Upper lobe of right lung (tissue), 1 donor: ENCODE results near the gene PPIL1. TPM values are rescaled to one million over a fixed set of nuclear protein-coding genes. Genes with fewer than 3 reads are reported as not detected.

Experiments used
- ATAC-seq: fragments of 200-7000 bp; cut with Tn5 transposase; one replicate; pipeline ENCODE4 v1.9.1; 2020; ENCODE audit warnings: mild to moderate bottlenecking, moderate library complexity
- DNase-seq: peaks from one replicate; pipeline ENCODE4 v3.0.0-alpha.2; 2020
- H3K27ac ChIP-seq: fragments of 200-600 bp; one replicate; pipeline ENCODE4 v1.8.0; 2022
- H3K27me3 ChIP-seq: fragments of 200-600 bp; one replicate; pipeline ENCODE4 v1.8.0; 2022; ENCODE audit warnings: mild to moderate bottlenecking
- H3K36me3 ChIP-seq: fragments of 200-600 bp; one replicate; pipeline ENCODE4 v1.8.0; 2022
- H3K4me1 ChIP-seq: fragments of 200-600 bp; one replicate; pipeline ENCODE4 v1.8.0; 2022
- H3K4me3 ChIP-seq: fragments of 200-600 bp; one replicate; pipeline ENCODE4 v1.8.0; 2022; ENCODE audit warnings: mild to moderate bottlenecking
- H3K9me3 ChIP-seq: fragments of 200-600 bp; one replicate; pipeline ENCODE4 v1.8.0; 2022
- intact Hi-C: fragments of 100-400 bp; cut with DNase I; formaldehyde crosslinking; loops from one replicate; pipeline ENCODE4 v1.11.0; 2022
- total RNA-seq: library from RNA; stranded (reverse); fragmentation: NEBNext Ultra II Directional; extraction: Animal tissue kit (Norgen Biotek cat#: 25700); gene quantifications from one replicate; pipeline ENCODE4 v1.2.1, GENCODE V29; 2021
- TF ChIP-seq, protein P1 (sequence below): fragments of 200-600 bp; IDR thresholded peaks from one replicate; pipeline ENCODE4 v1.8.0; 2022; ENCODE audit warnings: antibody characterized with exemption
- donor health status: DM: no; HTN: yes; CAD: no; lungs with severe emphysema.

Gene PPIL1
- total RNA-seq, 1 donor from 2014 or later: 15.7 TPM

DNA sequence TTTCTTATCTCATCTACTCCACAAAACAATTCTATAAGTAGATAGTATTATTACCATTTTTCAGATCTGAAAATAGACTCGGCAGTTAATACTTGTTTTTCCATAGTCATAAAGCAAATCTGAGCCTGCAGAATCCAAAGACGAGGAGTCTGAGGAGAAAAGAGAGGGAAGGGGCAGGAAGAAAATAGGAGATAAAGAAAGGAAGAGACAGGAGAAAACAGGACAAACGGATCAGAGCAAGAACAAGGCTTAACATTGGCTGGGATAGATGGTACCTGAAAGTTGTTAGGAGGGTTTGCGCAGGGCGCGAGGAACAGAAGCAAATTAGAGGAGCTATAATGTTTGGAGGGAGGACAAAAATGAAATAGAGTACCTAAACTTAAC lies 639 bp upstream of the PPIL1 start:
- Histone ChIP-seq H3K27me3 (peaks cover 4% of the 10 kb centered on the region), H3K27ac (peak overlapping the region; percentile 93), H3K36me3 (no peaks in the 10 kb centered on the region), H3K4me3 (peak overlapping the region; percentile 93), H3K9me3 (no peaks in the 10 kb centered on the region), H3K4me1 (peaks cover 14% of the 10 kb centered on the region)
- TF ChIP-seq, protein P1, sequence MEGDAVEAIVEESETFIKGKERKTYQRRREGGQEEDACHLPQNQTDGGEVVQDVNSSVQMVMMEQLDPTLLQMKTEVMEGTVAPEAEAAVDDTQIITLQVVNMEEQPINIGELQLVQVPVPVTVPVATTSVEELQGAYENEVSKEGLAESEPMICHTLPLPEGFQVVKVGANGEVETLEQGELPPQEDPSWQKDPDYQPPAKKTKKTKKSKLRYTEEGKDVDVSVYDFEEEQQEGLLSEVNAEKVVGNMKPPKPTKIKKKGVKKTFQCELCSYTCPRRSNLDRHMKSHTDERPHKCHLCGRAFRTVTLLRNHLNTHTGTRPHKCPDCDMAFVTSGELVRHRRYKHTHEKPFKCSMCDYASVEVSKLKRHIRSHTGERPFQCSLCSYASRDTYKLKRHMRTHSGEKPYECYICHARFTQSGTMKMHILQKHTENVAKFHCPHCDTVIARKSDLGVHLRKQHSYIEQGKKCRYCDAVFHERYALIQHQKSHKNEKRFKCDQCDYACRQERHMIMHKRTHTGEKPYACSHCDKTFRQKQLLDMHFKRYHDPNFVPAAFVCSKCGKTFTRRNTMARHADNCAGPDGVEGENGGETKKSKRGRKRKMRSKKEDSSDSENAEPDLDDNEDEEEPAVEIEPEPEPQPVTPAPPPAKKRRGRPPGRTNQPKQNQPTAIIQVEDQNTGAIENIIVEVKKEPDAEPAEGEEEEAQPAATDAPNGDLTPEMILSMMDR: no peak
- no peak for DNase-seq
- ATAC-seq: no peak
- intact Hi-C loops: no loop called here

DNA sequence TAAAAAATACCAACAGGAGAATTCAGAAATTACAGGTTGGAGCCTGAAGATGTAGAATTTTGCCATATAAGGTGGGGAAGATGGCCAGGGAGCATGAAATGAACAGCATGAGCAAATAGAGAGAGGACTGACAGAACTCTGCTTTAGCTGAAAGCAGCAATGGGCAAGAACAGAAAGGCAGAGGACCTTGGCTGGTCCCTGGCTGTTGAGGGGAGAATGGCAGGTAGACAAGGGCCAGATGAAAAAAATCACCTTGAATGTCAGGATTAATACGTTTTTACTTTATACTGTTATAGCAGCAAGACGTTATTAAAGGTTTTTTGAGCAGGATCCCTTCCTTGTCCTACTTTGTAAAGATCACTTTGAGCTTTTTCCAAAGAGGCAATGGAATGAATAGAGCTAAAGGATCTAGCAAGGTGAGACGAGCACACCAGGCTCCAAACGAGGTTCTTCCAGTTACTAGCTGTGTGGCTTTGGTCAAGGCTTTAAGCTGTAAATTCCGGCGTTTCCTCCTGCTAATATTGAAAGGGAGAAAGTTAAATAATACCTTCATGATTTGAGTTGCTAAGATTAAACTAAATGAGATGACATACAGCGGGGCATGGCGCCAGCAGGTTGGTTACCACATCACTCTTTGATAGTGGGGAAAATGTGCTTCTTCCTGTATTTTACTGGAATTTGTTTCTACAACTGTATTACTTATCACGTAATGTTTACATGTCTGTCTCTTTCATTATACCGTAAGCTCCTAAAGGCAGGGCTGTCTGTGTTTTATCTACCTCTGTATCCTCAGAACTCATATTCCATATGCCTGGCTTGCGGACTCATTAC lies 776 bp downstream of the PPIL1 start:
- Histone ChIP-seq H3K4me3 (peak overlapping the region; percentile 93), H3K36me3 (peaks cover 4% of the 10 kb centered on the region), H3K27ac (peak overlapping the region; percentile 93), H3K9me3 (no peaks in the 10 kb centered on the region), H3K27me3 (no peaks in the 10 kb centered on the region), H3K4me1 (peaks cover 14% of the 10 kb centered on the region)
- TF ChIP-seq, protein P1: no peak
- DNase-seq: peak; percentile 65
- ATAC-seq: no peak
- intact Hi-C loops: no loop called here

DNA sequence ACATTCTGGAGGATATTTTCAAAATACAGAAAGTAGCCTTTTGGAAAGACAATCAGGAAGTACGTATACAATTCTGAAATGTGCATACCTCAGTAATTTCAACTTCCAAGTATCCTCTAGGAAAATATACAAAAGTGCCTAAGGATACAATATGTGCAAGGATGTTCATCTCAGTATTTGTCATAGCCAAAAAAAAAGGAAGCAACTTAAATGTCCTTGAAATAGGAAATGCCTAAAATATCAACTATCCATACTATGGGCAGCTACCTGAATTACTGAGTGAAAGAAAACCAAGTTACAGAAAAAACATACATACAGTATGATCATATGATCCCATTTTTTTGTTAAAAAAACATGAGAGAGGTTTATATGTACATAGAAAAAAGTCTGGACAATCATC lies 1.5 kb downstream of the PPIL1 start:
- Histone ChIP-seq H3K4me3 (no peak overlapping the region), H3K9me3 (no peaks in the 10 kb centered on the region), H3K27ac (no peak overlapping the region), H3K36me3 (peaks cover 8% of the 10 kb centered on the region), H3K4me1 (peaks cover 14% of the 10 kb centered on the region), H3K27me3 (no peaks in the 10 kb centered on the region)
- intact Hi-C loops: no loop called here
- DNase-seq: no peak
- no peak for ATAC-seq
- TF ChIP-seq, protein P1: no peak

DNA sequence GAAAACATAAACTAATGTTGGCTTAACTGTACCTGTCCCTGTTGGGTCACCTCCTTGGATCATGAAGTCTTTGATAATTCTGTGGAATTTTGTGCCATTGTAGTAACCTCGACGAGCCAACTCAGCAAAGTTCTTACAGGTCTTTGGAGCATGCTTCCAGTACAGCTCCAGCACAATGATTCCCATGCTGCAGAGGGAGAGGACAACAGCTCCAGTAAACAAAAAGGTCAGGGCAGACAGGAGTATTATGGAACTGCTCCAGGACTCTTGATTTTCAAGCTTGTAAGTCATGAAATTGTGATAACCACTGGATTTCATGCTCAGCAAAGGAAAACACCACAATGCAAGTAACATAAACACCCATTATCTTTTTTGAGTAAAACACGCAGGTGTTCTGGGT lies 2.9 kb downstream of the PPIL1 start:
- TF ChIP-seq, protein P1: no peak
- Histone ChIP-seq H3K36me3 (peaks cover 8% of the 10 kb centered on the region), H3K9me3 (no peaks in the 10 kb centered on the region), H3K4me1 (peaks cover 14% of the 10 kb centered on the region), H3K4me3 (no peak overlapping the region), H3K27me3 (no peaks in the 10 kb centered on the region), H3K27ac (no peak overlapping the region)
- intact Hi-C loops: no loop called here
- no peak for DNase-seq
- ATAC-seq: no peak

DNA sequence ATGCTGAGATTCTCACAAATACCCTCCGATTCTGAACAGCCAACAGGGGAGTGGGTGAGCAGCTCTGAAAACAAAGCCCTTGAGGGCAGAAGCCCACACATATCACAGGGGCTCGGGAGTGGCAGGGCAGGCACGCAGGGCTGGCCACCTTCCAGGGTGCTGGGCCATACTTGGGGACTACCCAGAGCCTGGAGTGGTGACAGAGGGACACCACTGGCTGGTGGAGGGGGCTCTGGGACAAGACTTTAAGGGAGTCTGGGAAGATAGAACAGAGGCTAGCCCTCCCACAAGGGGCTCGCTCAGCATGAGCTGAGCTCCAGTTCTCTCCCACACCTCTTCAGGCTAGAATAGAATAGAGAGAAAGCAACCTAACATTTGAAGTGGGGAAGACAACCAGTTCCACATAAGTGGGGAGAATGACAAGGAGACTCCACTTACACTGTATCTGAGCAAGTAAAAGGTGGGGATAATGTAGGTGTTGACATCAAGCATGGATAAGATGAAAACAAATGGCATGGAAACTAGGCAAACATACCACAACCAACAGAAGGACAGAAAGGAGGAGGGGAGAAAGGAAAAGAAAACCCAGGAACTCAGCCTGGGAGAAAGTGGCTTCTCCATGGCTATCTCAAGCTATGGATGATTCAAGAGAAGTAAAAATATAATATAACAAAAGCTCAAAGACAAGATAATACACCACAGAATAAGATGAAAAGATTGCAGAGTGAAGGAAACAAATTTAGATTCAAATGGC lies 7.0 kb downstream of the PPIL1 start:
- no peaks in the 10 kb centered on the region for H3K9me3 ChIP-seq
- intact Hi-C loops: no loop called here
- H3K4me3 ChIP-seq: no peak overlapping the region
- ATAC-seq (no peak), DNase-seq (no peak)
- no peaks in the 10 kb centered on the region for H3K27me3 ChIP-seq
- peaks cover 8% of the 10 kb centered on the region for H3K36me3 ChIP-seq
- no peaks in the 10 kb centered on the region for H3K4me1 ChIP-seq
- TF ChIP-seq, protein P1: no peak
- no peak overlapping the region for H3K27ac ChIP-seq
